MCF 10A (cell line): ENCODE results near the gene DLGAP3. TPM values are rescaled to one million over a fixed set of nuclear protein-coding genes. Genes with fewer than 3 reads are reported as not detected.
A peak's percentile ranks its signal among the peaks of the same experiment; 100 is the strongest.

Source experiments
- BruUV-seq: library from RNA; stranded (reverse); fragments of 400-500 nt; replicated peaks from 2 replicates; lab custom pipeline; 2021; lab: Mats Ljungman, UMichigan
- CTCF ChIA-PET: fragments of 300-600 bp; sonication (Branson Sonifier 250); formaldehyde crosslinking; extraction: SDS; loops from one replicate; lab custom pipeline; 2021; ENCODE audit warnings: antibody characterized with exemption, inconsistent platforms; lab: Yijun Ruan, JAX
- POLR2A ChIA-PET: fragments of 300-600, 350-650 bp; sonication (Branson Sonifier 250); formaldehyde crosslinking; extraction: SDS; loops from one replicate; lab custom pipeline; 2020; ENCODE audit warnings: antibody characterized with exemption, inconsistent platforms; lab: Yijun Ruan, JAX
- DNase-seq: peaks from one replicate; pipeline ENCODE4 v3.0.0-alpha.2; 2018; ENCODE audit not compliant: unreplicated experiment
- H3K27ac Mint-ChIP-seq: one replicate; pipeline ENCODE4 v1.8.0; 2022; ENCODE audit warnings: mild to moderate bottlenecking, low read depth, mixed read lengths; ENCODE audit not compliant: unreplicated experiment
- H3K27me3 Mint-ChIP-seq: one replicate; pipeline ENCODE4 v1.8.0; 2022; ENCODE audit warnings: mixed read lengths; ENCODE audit not compliant: insufficient read depth, unreplicated experiment
- H3K36me3 Mint-ChIP-seq: one replicate; pipeline ENCODE4 v1.8.0; 2022; ENCODE audit warnings: mild to moderate bottlenecking, moderate library complexity, mixed read lengths; ENCODE audit not compliant: insufficient read depth, unreplicated experiment
- H3K4me1 Mint-ChIP-seq: one replicate; pipeline ENCODE4 v1.8.0; 2022; ENCODE audit warnings: mixed read lengths; ENCODE audit not compliant: insufficient read depth, unreplicated experiment
- H3K4me3 Mint-ChIP-seq: one replicate; pipeline ENCODE4 v1.8.0; 2022; ENCODE audit warnings: mild to moderate bottlenecking, moderate library complexity, mixed read lengths; ENCODE audit not compliant: unreplicated experiment
- H3K9me3 Mint-ChIP-seq: one replicate; pipeline ENCODE4 v1.8.0; 2022; ENCODE audit warnings: mixed read lengths; ENCODE audit not compliant: unreplicated experiment
- intact Hi-C: fragments of 100-400 bp; cut with micrococcal nuclease; formaldehyde crosslinking; loops from 2 replicates; pipeline ENCODE4 v1.14.1; 2022
- total RNA-seq: library from RNA; stranded (reverse); gene quantifications from 2 replicates; pipeline ENCODE4 v1.2.3, GENCODE V29; 2022
- TF ChIP-seq, protein P1 (sequence below): fragments of 200-600 bp; IDR thresholded peaks from one replicate; pipeline ENCODE4 v1.8.0; 2022; ENCODE audit warnings: antibody characterized with exemption, mild to moderate bottlenecking; ENCODE audit not compliant: unreplicated experiment

The DLGAP3 gene
- total RNA-seq, 1 experiment from 2014 or later, result 0.14 TPM

- peak; percentile 31 for DNase-seq
- peaks cover 3% of the 10 kb centered on the region for H3K27me3 Mint-ChIP-seq
- intact Hi-C loops, result loop anchor here (10.0 kb wide), 1 partner anchor 174 kb away; no protein-coding TSS in a partner anchor
- TSS peak; percentile 52 for BruUV-seq
- TF ChIP-seq, protein P1, sequence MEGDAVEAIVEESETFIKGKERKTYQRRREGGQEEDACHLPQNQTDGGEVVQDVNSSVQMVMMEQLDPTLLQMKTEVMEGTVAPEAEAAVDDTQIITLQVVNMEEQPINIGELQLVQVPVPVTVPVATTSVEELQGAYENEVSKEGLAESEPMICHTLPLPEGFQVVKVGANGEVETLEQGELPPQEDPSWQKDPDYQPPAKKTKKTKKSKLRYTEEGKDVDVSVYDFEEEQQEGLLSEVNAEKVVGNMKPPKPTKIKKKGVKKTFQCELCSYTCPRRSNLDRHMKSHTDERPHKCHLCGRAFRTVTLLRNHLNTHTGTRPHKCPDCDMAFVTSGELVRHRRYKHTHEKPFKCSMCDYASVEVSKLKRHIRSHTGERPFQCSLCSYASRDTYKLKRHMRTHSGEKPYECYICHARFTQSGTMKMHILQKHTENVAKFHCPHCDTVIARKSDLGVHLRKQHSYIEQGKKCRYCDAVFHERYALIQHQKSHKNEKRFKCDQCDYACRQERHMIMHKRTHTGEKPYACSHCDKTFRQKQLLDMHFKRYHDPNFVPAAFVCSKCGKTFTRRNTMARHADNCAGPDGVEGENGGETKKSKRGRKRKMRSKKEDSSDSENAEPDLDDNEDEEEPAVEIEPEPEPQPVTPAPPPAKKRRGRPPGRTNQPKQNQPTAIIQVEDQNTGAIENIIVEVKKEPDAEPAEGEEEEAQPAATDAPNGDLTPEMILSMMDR, result no peak
- no peaks in the 10 kb centered on the region for H3K9me3 Mint-ChIP-seq
- H3K36me3 Mint-ChIP-seq, result peaks cover 26% of the 10 kb centered on the region
- H3K27ac Mint-ChIP-seq, result peak overlapping the region; percentile 79
- peak overlapping the region; percentile 93 for H3K4me3 Mint-ChIP-seq
- ChIA-PET CTCF (interaction anchor here (0.6 to 3.3 kb wide), 13 partner anchors 7 to 1857 kb away, joined by 3 to 15 read pairs (median 4); partner anchors contain the start of gene GJB5), POLR2A (interaction anchor here (0.6 to 2.2 kb wide), 15 partner anchors 8 to 693 kb away, joined by 3 to 21 read pairs (median 4); partner anchors contain the start of genes GJB3, GJB5, TMEM35B and ZMYM6)
- peaks cover 16% of the 10 kb centered on the region for H3K4me1 Mint-ChIP-seq
These were observed 70.5 kb downstream of the DLGAP3 start for GRCh38 chr1:34858901-34859445.

GRCh38 chr1:34856697-34857096, 72.8 kb downstream of the DLGAP3 start:
- H3K27me3 Mint-ChIP-seq, result no peaks in the 10 kb centered on the region
- no TSS peak for BruUV-seq
- peaks cover 26% of the 10 kb centered on the region for H3K4me1 Mint-ChIP-seq
- H3K9me3 Mint-ChIP-seq, result no peaks in the 10 kb centered on the region
- no peak overlapping the region for H3K4me3 Mint-ChIP-seq
- ChIA-PET CTCF (interaction anchor here (0.7 to 3.3 kb wide), 3 partner anchors 9 to 71 kb away, joined by 3 to 15 read pairs (median 3); no protein-coding TSS in a partner anchor), POLR2A (no interaction called here)
- TF ChIP-seq, protein P1, result no peak
- no peak for DNase-seq
- intact Hi-C loops, result loop anchor here (10.0 kb wide), 1 partner anchor 172 kb away; no protein-coding TSS in a partner anchor
- H3K27ac Mint-ChIP-seq, result no peak overlapping the region
- peaks cover 48% of the 10 kb centered on the region for H3K36me3 Mint-ChIP-seq

DNA sequence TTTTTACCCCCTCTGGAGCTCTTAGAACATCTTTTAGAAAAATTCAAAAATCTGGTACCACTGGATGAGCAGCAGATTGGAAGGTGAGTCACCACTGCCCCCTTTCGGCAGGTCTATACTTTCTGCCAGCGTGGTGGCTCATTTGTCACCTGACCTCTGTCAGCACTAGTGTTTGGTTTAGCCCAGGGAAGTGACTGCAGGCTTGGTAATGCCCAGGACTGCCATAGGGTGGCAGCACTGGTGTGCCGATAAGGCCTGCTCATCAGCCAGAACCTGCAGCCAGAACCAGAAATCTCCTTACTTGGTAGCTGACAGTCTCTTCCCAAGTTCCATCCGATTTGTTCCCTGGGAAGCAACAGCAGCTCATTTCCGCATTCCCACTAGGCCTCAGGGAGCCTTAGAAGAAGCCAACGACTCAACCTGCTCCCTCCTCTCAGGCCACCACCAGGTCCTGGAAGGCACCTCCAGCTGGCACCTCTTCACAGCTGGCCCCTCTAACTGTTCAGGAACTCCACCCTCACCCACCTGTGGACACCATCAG, 76.7 kb downstream of the DLGAP3 start:
- peak; percentile 94 for DNase-seq
- Mint-ChIP-seq H3K27ac (no peak overlapping the region), H3K9me3 (no peaks in the 10 kb centered on the region), H3K36me3 (peaks cover 58% of the 10 kb centered on the region), H3K4me3 (no peak overlapping the region), H3K4me1 (peaks cover 10% of the 10 kb centered on the region), H3K27me3 (no peaks in the 10 kb centered on the region)
- POLR2A ChIA-PET, result interaction anchor here (0.6 to 1.4 kb wide), 5 partner anchors 12 to 99 kb away, joined by 3 to 4 read pairs (median 4); partner anchors contain the start of gene GJB3
- intact Hi-C loops, result loop anchor here (1.0 to 10.0 kb wide), 3 partner anchors 66 to 340 kb away; partner anchors contain the start of gene SFPQ
- no TSS peak for BruUV-seq
- TF ChIP-seq, protein P1, result peak; percentile 92
- CTCF ChIA-PET, result interaction anchor here (0.6 to 3.4 kb wide), 42 partner anchors 8 to 1853 kb away, joined by 3 to 33 read pairs (median 5); partner anchors contain the start of genes GJB4 and GJB5
